Stimulated activated naive B cell treated with anti-CD40 and anti-IgM and Interleukin-4, amounts not matched to agents 10 μg/mL and 1 μg/mL and 100 μg/mL, for 72 hours (primary cell): Measurements from ENCODE around the gene SCARB2.

Experiments
- ATAC-seq, 2 donors: fragments of 150-1000 bp; cut with Tn5 transposase; replicated peaks; 2 replicates each; pipeline ENCODE4 v1.10.0; 2021; ENCODE audit warnings: moderate library complexity in 1 of 2
- DNase-seq: peaks from one replicate; pipeline ENCODE4 v3.0.0; 2021
- H3K27ac Mint-ChIP-seq: one replicate; pipeline ENCODE4 v1.8.0; 2022; ENCODE audit warnings: mild to moderate bottlenecking, mixed read lengths
- H3K27me3 Mint-ChIP-seq, 2 donors: one replicate each; pipeline ENCODE4 v1.8.0; 2022; ENCODE audit warnings: mixed read lengths in 2 of 2
- H3K36me3 Mint-ChIP-seq, 2 donors: one replicate each; pipeline ENCODE4 v1.8.0; 2022; ENCODE audit warnings: mixed read lengths in 2 of 2, mild to moderate bottlenecking in 1 of 2
- H3K4me1 Mint-ChIP-seq, 2 donors: one replicate each; pipeline ENCODE4 v1.8.0; 2022; ENCODE audit warnings: mixed read lengths in 2 of 2, mild to moderate bottlenecking in 1 of 2
- H3K4me3 Mint-ChIP-seq, 2 donors: one replicate each; pipeline ENCODE4 v1.8.0; 2022; ENCODE audit warnings: mild to moderate bottlenecking in 2 of 2, mixed read lengths in 2 of 2, moderate library complexity in 1 of 2
- H3K9me3 Mint-ChIP-seq, 2 donors: one replicate each; pipeline ENCODE4 v1.8.0; 2022; ENCODE audit warnings: mixed read lengths in 2 of 2, mild to moderate bottlenecking in 1 of 2

SCARB2 gene

GRCh38 chr4:76125816-76126215 is 87.8 kb downstream of the SCARB2 start:
- Mint-ChIP-seq H3K4me3 (no peak overlapping the region), H3K36me3 (peaks cover 37 to 50% of the 10 kb centered on the region in 2 donors), H3K27ac (no peak overlapping the region), H3K4me1 (peaks cover 0 to 6% of the 10 kb centered on the region in 2 donors), H3K9me3 (peaks cover 0 to 2% of the 10 kb centered on the region in 2 donors), H3K27me3 (no peaks in the 10 kb centered on the region)
- ATAC-seq (no peak), DNase-seq (no peak)

DNA sequence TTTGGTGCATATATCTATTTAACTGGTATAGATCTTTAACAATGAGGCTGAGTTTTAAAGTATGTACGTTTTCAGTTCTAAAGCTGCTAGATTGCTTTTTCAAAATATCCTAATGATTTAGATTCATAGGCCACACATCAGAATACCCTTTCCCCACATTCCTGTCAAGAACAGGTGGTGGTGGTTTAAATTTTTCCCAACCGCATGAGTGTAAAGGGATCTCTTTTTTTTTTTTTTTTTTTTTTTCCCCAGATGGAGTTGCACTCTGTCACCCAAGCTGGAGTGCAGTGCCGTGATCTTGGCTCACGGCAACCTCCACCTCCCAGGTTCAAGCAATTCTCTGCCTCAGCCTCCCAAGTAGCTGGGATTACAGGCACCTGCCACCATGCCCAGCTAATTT is 93.4 kb downstream of the SCARB2 start:
- Mint-ChIP-seq H3K27me3 (no peaks in the 10 kb centered on the region), H3K4me3 (no peak overlapping the region), H3K27ac (no peak overlapping the region), H3K4me1 (no peaks in the 10 kb centered on the region), H3K36me3 (peaks cover 37 to 61% of the 10 kb centered on the region in 2 donors), H3K9me3 (no peaks in the 10 kb centered on the region)
- DNase-seq (no peak), ATAC-seq (no peak)

- Mint-ChIP-seq H3K27me3 (no peaks in the 10 kb centered on the region), H3K9me3 (no peaks in the 10 kb centered on the region), H3K36me3 (peaks cover 25 to 53% of the 10 kb centered on the region in 2 donors), H3K27ac (no peak overlapping the region), H3K4me3 (no peak overlapping the region), H3K4me1 (no peaks in the 10 kb centered on the region)
- ATAC-seq (no peak), DNase-seq (no peak)
These were observed 96.1 kb downstream of the SCARB2 start for GRCh38 chr4:76117536-76117935.

DNA sequence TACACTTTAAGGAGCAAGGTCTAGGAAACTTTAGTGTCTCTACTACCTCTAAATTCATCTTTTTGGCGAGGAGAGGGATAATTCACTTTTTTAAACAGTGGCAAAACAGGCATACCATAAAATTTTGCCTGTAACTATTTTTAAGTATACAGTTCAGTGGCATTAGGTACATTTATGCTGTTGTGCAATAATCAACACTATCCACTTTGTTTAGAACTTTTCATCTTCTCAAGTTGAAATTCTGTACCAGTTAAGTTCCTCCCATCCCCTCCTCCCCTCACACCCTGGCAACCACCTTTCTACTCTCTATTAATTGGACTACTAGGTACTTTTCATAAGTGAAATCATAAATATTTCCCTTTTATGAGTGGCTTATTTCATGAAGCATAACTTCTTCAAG is 96.8 kb downstream of the SCARB2 start:
- H3K4me1 Mint-ChIP-seq, result no peaks in the 10 kb centered on the region
- no peak overlapping the region for H3K4me3 Mint-ChIP-seq
- H3K27ac Mint-ChIP-seq, result no peak overlapping the region
- peaks cover 25 to 50% of the 10 kb centered on the region in 2 donors for H3K36me3 Mint-ChIP-seq
- no peaks in the 10 kb centered on the region for H3K27me3 Mint-ChIP-seq
- H3K9me3 Mint-ChIP-seq, result no peaks in the 10 kb centered on the region
- DNase-seq, result no peak
- no peak for ATAC-seq
